NCI-H1930 (cell line): ENCODE data around the gene SLC38A9.
"Not testable (repeated sequence)": the region's sequence is repeated elsewhere in the genome, so short reads cannot be mapped to it uniquely, and the experiment has no call there.

ENCODE experiments used
- DNase-seq, 2 experiments: peaks; one replicate each; lab custom pipeline; 2025; lab: John Stamatoyannopoulos, UW

SLC38A9 gene

DNA sequence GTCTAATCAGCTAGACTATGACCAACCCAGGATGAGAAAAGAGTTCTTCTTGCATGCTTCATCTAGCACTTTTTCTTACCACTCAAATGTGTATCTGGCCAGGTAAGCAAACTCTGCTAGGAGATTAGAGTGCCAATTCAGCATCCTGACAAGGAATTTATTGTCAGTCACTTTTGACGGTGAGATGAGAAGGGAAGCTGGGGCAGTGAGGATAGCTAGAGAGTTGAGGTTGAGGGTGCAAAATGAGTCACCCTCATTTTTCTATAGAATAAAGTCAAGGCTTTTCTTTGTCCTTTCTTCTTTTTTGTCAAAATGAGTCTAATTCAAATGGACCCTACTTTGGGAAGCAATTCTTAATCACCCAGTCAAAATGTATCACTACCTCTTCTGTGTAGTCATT lies 102.7 kb downstream of the SLC38A9 start:
- no peak for DNase-seq

DNA sequence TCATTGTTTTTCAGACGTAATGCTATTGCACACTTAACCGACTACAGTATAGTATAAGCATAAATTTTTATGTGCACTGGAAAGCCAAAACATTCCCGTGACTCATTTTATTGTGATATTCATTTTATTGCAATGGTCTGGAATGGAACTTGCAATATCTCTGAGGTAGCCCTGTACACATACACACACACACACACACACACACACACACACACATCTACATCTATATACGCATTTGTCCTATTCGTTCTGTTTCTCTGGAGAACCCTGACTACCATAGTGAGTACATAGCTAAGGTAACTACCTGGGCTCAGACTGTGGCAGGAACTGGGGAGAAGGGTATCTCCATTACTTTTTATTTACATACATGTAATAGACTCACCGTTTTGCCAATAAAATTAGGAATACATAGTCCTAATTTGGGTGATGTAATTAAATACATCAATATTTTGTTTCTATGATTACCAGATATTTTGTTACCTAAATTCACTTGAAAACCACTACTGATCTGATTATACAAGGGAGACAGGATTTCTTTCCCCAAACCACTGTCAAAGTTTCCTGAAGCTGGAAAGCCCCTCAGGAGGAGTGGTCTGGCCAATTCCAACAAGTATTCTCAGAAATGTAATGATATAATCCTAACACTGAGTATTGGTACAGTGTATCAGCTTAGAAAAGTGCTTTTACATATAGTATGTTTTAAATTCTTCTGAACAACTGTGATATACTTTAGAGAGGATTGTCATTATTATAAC lies 103.4 kb downstream of the SLC38A9 start:
- no peak for DNase-seq

DNA sequence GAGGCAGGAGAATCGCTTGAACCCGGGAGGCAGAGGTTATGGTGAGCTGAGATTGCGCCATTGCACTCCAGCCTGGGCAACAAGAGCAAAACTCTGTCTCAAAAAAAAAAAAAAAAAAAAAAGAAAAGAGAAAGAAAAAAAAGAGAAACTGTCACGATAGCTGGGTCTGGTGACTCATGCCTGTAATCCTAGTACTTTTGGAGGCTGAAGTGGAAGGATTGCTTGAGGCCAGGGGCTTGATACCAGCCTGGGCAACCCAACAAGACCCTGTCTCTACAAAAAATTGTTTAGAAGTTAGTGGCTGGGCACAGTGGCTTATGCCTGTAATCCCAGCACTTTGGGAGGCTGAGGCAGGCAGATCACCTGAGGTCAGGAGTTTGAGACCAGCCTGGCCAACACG lies 104.8 kb downstream of the SLC38A9 start:
- DNase-seq: not testable (repeated sequence)

DNA sequence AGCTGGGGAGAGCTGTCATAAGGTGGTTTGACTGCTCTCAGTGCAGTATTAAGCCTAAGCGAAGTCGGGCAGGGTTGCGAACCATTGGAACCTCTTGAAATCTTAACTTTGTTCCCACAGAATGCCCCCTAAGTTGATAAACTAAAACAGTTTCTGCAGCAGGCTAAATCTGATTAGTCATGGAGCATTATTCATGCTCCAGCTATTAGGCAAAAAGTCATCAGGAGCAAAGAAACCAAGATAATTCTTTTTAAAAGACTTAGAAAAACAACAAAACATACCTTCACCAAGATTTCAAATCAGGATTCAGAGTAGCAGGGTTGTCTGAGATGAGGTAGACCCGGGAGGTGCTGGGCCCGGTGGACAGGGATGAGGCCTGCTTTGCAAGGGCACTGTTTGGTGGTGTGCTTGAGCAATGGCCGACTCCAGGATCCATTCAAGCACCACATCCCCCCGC lies 107.5 kb downstream of the SLC38A9 start:
- DNase-seq: no peak

DNA sequence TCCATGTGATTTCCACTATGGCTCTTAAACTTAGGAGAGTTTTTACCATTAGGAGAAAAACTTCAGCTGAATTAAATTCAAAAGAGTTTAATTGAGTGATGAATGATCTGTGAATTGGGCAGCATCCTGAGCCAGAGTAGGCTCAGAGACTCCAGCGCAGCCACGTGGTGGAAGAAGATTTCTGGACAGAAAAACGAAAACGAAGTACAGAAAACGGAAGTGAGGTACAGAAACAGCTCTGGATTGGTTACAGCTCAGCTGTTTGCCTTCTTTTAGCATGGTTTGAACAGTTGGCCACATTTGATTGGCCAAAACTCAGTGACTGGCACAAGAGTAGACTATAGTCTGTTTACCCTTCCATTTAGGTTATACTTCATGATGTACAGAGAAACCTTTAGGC lies 108.2 kb downstream of the SLC38A9 start:
- DNase-seq: no peak

DNA sequence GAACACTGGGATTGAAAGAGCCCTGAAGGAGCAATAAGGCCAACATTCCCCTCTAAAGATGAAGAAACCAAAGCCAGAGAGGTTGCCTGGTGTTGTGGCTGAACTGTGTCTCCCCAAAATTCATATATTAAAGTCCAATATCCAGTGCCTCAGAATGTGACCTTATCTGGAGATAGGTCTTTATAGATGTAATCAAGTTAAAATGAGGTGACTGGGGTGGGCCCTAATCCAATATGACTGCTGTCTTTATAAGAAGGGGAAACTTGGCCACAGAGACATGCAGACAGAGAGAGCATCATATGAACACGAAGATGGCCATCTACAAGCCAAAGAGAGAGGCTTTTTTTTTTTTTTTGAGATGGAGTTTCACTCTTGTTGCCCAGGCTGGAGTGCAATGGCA lies 110.5 kb downstream of the SLC38A9 start:
- no peak for DNase-seq

DNA sequence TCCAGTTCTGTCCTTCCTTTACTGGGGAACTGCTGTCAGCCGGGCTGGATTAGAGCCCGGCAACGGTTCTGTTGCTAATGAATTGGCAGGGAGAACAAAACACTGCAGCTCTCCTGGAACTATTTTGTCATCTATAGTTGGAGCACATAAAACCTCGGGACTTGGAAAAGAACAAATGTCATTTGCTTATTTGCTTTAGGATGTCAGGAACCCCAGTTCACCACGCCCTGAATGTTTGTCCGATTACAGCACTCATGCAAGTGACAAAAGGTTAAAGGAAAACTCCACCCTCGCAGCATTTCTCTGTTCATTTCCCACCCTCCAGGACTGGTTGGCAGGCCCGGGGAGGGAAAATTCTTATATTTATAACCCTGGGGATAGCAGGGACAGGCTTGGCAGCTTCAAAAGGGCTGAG lies 110.9 kb downstream of the SLC38A9 start:
- no peak for DNase-seq

DNA sequence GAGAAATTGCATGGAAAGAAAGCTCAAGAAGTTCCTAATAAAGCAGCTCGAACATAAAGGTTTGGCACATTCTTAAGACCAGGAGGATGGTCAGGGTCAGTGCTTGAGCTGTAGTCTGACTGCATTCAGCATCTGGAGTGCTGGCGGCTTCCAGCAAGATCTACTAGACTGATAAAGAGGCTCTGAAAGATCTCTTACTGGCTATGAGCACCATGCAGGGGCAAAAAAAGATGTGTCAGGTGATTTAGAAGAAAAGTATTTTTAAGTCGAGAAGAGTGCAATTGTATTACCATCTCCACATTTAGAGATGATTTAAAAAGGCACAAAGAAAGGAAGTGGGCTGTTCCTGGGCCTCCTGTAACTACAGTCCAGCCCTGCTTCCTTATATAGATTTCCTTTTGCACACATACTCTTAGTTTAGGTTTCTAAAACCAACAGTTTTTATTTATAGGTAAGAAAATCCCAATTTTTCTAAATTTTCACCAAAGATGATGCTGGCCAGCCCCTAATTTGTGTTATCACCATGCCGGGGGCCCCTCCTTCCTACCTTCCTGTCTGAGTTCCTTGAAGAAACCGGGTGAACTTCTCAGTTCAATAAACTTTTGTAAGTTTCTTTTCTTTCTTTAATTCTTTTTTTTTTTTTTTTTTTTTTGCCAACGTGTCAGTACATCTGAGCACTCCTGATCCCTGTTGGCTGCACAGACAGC lies 111.5 kb downstream of the SLC38A9 start:
- no peak for DNase-seq

DNA sequence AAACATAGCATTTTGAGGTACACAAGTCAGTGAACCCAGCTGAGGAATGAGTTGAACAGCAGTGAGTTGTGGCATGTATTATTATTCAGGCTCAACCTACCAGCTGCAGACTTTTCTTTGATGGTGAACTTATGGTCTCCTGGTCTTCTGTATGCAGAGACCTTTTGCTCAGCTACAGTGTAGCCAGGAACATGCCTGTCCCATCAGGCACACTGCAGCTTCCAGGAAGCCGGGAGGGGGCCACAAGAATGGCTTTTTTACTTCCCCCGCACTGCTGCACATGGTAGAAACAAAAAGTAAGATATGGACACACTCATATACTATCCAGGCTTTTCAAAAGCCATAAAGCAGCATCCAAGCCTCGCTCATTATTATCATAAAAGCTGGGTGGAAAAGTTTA lies 112.0 kb downstream of the SLC38A9 start:
- no peak for DNase-seq

DNA sequence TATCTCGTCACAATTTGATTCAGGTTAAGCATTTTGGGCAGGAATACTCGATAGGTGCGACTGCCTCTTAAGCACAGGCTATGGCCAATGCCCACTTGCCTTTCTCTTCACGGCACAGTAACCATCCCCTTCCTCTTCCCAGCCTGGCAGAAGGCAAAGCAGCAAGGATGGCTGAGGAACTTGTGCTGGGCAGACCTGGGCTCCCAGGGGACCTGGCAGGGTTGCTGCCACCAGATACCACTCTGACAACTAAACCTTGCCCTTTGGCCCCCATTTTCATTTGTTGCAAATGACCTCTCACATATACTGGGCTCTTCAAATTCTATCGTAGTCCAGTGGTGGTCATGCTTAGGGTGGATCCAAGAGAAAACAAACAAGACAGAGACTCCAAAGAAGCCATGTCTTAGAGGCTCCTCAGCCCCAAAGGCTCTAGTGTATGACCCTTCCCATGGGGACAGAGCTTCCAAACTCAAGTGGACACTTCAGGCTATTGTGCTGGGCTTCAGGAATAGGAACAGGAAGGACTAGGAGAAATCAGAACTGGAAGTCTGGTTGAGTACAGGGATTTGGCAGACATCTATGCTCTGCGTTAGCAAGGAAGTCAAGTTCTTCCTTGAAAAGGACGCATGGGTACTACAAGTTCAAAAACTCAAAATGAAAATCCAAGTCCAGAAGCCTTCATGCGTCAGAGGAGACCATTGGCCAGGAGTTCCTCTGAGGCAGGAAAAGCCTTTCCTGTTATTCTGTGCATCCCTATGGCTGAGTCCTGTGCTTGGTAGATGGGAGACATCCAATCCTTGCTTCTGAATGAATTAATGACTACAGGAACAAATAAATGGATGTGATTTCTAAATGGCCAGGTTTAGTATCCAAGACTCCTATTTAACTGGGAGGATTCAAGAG lies 112.7 kb downstream of the SLC38A9 start:
- DNase-seq: no peak

DNA sequence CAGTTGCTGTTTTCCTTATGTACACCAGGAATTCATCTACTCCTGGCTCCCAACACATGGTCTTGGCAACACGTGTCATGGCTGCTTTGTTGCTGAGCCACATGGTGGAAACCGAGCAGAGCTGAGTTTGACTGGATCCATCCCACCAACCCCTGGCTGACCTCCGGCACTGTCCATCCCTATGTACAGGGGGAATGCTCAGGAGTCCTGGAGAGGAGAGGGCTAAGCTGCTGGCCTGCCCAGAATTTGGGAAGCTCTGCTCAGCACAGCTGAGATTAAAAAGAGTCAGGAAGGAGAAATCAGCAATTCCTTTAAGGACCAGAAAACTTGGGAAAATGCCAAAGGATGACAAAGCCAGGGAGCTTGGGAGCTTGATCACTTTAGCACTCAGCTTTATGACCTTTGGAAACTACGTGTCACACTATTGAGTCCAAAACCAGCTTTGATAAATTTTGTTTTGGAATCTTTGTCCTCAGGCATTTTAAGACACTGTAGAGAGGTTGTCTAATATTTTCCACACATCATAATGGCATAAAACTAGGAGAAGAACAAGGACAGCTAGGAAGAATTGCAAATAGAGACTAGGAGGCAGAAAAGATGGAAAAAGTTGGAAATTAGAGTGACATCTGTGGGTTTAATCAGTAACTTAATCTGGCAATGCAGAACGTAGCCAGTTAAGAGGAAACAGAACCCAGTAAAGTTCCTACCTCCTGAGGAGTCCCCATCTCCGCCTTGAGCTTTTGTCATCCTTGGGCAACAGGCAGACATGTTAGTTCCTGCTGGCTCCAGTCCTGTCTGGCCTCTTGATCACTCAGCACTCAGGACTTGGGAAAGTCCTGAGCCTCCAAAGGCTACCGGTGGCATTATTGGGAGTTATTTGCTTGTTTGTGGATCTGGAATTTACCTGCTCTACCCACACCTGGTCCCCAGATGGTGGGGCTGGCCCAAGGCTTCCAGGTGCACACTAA lies 114.8 kb downstream of the SLC38A9 start:
- no peak for DNase-seq

DNA sequence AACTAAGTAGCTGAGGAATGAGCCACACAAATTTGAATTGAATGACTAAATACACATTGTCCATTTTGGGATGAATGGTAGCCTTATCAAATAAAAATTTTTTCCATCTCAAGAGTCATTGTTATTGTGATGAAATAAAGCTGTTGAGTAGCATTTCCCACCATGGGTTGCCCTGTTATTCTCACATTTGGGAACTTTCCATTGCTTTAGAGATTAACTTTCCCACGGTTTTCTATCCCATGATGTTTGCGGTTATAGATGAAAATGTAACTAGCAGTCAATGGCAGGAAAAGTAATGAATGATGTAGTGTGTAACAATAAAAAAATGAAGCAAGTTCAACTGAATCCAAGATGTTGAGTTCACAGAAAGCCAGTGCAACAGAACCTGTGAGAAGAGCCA lies 117.5 kb downstream of the SLC38A9 start:
- no peak for DNase-seq

DNA sequence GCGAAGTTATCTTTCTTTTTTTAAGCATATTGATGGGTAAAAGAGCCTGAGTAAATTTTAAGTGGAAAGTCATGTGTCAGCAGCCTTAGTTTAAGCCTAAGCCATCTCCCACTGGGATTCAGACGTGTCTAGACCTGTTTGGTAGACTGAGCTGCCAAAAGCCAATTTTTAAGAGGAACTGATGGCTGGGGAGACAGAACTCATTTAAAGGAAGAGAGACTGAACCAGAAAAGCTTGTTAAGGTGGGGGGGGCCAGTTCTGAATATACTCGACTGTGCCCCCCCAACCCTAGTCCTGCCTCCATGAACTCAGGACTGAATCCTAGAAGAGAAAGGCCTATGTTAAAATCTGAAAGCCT lies 119.0 kb downstream of the SLC38A9 start:
- DNase-seq: no peak

DNA sequence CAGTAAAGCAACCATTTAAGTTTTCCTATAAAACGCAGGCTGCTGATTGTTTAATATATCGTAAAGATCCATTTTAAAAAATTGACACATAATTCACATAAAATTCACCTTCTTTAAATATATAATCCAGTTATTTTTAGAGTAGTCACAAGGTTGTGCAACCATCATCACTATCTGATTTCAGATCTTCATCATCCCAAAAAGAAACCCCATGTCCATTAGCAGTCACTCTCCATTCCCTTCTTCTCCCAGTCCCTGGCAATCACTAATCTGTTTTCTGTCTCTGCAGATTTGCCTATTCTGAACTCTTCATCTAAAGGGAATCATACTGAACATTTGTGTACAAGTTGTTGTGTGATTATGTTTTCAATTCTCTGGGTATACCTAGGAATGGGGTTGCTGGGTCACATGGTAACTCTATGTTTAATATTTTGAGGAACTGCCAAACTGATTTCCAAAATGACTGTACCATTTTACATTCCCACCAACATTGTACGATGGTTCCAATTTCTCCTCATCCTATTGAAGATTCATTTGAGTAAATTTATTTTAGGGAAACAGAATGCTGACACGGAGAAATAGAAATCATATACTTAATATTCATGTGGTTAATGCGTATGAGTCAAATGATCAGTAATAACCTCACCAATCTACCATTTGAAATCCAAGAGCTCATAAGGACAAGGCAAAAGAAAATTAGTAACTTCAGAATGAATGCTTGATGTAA lies 119.6 kb downstream of the SLC38A9 start:
- no peak for DNase-seq

DNA sequence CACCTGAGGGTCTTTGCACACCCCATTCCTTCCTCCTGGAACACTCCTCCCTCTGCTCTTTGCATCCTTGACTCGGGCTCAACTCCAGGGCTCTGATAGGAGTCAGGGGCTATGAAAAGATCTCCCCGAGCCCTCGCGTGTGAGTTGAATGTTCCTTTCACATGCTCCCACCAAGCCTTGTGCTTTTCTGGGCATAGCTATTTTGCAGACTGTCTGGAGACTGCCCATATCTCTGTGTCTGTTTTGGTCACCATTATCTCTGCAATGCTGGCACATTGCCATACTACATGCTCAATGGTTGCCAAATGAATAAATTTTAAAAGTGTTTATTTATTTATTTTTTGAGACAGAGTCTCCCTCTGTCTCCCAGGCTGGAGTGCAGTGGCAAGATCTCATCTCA lies 120.4 kb downstream of the SLC38A9 start:
- DNase-seq: no peak

DNA sequence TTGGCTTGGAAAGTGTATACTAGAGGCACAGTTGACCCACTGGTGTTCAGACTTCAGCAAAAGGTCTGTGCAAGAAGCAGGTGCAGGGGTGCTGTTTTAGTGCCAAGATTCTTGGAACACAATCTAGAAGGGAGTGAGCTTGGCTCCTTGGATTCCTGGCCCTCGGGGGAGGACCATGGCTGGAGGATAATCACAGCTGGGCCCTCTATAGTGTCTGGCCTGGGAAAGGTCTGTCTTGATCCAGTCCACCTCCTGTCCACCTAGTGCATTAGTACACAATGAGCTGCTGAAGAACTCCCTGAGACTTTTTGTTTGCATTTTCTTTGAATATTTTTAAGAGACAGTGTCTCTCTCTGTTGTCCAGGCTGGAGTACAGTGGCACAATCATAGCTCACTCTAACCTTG lies 126.9 kb downstream of the SLC38A9 start:
- DNase-seq: no peak

DNA sequence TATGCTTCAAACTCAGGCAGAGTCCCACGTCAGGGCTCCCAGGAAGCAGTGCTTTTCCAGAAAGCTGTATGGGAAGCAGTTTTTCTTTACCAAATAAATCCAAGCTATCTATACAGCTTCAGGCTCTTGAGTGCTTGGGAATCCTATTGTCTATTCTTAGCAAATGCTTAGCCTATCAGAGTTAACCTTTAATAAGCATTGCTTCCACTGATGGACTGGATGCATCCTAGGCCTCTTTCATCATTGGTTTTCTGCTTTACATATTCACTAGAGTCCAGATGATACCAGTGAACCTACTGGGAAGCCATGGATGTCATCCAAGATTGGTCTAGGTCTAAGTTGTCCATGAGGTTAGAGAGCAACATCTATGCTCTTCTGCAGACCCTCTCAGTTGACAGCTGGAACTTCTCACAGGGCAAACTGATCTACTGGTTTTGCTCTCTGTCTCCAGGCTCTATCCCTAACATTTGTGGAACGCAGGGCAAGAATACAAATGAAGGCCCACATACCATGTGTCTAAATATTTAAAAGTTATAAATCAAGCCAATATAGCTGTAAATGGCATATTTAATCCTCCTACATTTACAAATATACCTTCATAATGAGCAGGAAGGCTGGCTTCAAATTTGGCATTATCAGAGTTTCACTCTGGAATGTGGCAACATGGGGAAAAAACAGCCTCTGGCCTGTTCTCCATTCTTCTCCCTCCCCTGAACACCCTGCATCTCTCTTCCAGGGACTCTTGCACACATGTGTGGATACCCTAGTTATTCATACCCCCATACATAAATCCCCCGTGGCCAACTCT lies 127.5 kb downstream of the SLC38A9 start:
- DNase-seq: no peak

DNA sequence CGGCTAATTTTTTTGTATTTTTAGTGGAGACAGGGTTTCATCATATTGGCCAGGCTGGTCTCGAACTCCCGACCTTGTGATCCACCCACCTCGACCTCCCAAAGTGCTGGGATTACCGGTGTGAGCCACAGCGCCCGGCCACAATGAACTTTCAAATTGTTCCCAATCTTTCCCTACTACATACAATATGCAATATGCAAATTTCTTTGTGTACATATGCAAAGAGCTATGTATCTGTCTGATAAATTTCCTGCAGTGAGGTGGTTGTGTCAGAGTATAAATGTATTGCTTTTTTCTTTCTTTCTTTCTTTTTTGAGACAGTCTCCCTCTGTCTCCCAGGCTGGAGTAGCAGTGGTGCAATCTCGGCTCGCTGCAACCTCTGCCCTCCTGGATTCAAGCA lies 128.5 kb downstream of the SLC38A9 start:
- DNase-seq: no peak

DNA sequence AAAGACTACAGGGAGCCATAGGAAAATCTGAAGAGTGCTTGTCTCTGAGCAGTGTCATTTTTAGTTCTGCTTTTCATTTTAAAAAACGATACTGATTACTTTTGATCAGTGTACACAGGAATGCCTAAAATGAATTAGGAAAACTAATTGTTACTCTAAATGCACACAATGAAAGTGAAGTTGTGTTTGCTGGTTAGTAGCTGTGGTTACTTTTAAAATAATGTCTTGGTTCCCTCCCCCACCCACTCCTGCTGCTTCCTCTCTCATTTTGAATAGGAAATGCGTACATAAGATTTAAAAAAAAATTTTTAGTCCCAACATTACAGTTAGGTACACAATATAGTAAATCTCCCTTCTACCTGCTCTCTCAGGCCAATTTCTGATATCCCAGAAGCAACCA lies 129.9 kb downstream of the SLC38A9 start:
- no peak for DNase-seq

DNA sequence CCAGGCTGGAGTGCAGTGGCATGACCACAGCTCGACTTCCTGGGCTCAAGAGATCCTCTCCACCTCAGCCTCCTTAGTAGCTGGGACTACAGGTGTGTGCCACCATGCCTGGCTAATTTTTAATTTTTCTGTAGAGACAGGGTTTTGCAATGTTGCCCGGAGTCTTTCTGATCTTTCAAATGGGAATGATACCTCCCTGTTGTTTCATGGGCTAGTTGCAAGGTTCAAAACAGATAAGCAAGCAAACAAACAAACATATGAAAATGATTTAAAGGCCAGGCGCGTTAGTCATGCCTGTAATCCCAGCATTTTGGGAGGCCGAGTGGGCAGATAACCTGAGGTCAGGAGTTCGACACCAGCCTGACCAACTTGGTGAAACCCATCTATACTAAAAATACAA lies 132.1 kb downstream of the SLC38A9 start:
- no peak for DNase-seq
